MCF 10A (cell line): Measurements from ENCODE around the gene PCK2. TPM values are rescaled to one million over a fixed set of nuclear protein-coding genes. Genes with fewer than 3 reads are reported as not detected.

Experiments
- BruUV-seq: library from RNA; stranded (reverse); fragments of 400-500 nt; replicated peaks from 2 replicates; lab custom pipeline; 2021; lab: Mats Ljungman, UMichigan
- CTCF ChIA-PET: fragments of 300-600 bp; sonication (Branson Sonifier 250); formaldehyde crosslinking; extraction: SDS; loops from one replicate; lab custom pipeline; 2021; ENCODE audit warnings: antibody characterized with exemption, inconsistent platforms; lab: Yijun Ruan, JAX
- POLR2A ChIA-PET: fragments of 300-600, 350-650 bp; sonication (Branson Sonifier 250); formaldehyde crosslinking; extraction: SDS; loops from one replicate; lab custom pipeline; 2020; ENCODE audit warnings: antibody characterized with exemption, inconsistent platforms; lab: Yijun Ruan, JAX
- DNase-seq: peaks from one replicate; pipeline ENCODE4 v3.0.0-alpha.2; 2018; ENCODE audit not compliant: unreplicated experiment
- H3K27ac Mint-ChIP-seq: one replicate; pipeline ENCODE4 v1.8.0; 2022; ENCODE audit warnings: mild to moderate bottlenecking, low read depth, mixed read lengths; ENCODE audit not compliant: unreplicated experiment
- H3K27me3 Mint-ChIP-seq: one replicate; pipeline ENCODE4 v1.8.0; 2022; ENCODE audit warnings: mixed read lengths; ENCODE audit not compliant: insufficient read depth, unreplicated experiment
- H3K36me3 Mint-ChIP-seq: one replicate; pipeline ENCODE4 v1.8.0; 2022; ENCODE audit warnings: mild to moderate bottlenecking, moderate library complexity, mixed read lengths; ENCODE audit not compliant: insufficient read depth, unreplicated experiment
- H3K4me1 Mint-ChIP-seq: one replicate; pipeline ENCODE4 v1.8.0; 2022; ENCODE audit warnings: mixed read lengths; ENCODE audit not compliant: insufficient read depth, unreplicated experiment
- H3K4me3 Mint-ChIP-seq: one replicate; pipeline ENCODE4 v1.8.0; 2022; ENCODE audit warnings: mild to moderate bottlenecking, moderate library complexity, mixed read lengths; ENCODE audit not compliant: unreplicated experiment
- H3K9me3 Mint-ChIP-seq: one replicate; pipeline ENCODE4 v1.8.0; 2022; ENCODE audit warnings: mixed read lengths; ENCODE audit not compliant: unreplicated experiment
- intact Hi-C: fragments of 100-400 bp; cut with micrococcal nuclease; formaldehyde crosslinking; loops from 2 replicates; pipeline ENCODE4 v1.14.1; 2022
- total RNA-seq: library from RNA; stranded (reverse); gene quantifications from 2 replicates; pipeline ENCODE4 v1.2.3, GENCODE V29; 2022
- TF ChIP-seq, protein P1 (sequence below): fragments of 200-600 bp; IDR thresholded peaks from one replicate; pipeline ENCODE4 v1.8.0; 2022; ENCODE audit warnings: antibody characterized with exemption, mild to moderate bottlenecking; ENCODE audit not compliant: unreplicated experiment

The PCK2 gene
- total RNA-seq, 1 experiment from 2014 or later: 112 TPM

DNA sequence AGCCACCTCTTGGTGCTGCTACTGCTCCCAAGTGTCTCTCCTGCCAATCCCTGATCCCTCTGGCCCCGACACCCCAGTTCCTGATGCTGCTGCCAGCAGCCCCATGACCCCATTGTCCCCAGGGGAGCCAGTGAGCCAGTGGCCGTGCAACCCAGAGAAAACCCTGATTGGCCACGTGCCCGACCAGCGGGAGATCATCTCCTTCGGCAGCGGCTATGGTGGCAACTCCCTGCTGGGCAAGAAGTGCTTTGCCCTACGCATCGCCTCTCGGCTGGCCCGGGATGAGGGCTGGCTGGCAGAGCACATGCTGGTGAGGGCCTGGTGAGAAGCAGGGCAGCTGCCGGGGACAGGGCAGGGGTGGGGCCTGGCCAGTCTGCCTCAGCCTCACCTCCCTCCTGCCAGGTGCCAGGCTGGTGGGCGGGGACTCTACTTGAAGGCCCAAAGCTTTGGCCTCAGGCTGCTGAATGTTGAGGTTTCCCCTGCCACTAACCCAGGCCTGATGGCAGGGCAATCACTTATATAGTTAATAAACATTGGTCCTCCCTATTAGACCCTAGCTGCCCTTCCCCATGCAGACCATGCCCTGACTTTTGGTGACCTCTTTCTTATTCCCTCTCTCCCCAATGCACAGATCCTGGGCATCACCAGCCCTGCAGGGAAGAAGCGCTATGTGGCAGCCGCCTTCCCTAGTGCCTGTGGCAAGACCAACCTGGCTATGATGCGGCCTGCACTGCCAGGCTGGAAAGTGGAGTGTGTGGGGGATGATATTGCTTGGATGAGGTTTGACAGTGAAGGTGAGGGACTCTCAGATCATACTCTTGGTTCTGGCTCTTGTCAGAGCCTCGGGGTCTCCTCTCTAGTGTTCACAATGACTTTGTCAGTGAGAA, 5.1 kb downstream of the PCK2 start:
- Mint-ChIP-seq H3K36me3 (peaks cover 42% of the 10 kb centered on the region), H3K9me3 (no peaks in the 10 kb centered on the region), H3K27me3 (no peaks in the 10 kb centered on the region), H3K4me1 (peaks cover 13% of the 10 kb centered on the region), H3K4me3 (no peak overlapping the region), H3K27ac (no peak overlapping the region)
- DNase-seq: no peak
- intact Hi-C loops: no loop called here
- ChIA-PET CTCF (interaction anchor here (0.6 to 1.2 kb wide), 2 partner anchors 9 to 13 kb away, joined by 3 to 5 read pairs; no protein-coding TSS in a partner anchor), POLR2A (no interaction called here)
- BruUV-seq: no TSS peak
- TF ChIP-seq, protein P1, sequence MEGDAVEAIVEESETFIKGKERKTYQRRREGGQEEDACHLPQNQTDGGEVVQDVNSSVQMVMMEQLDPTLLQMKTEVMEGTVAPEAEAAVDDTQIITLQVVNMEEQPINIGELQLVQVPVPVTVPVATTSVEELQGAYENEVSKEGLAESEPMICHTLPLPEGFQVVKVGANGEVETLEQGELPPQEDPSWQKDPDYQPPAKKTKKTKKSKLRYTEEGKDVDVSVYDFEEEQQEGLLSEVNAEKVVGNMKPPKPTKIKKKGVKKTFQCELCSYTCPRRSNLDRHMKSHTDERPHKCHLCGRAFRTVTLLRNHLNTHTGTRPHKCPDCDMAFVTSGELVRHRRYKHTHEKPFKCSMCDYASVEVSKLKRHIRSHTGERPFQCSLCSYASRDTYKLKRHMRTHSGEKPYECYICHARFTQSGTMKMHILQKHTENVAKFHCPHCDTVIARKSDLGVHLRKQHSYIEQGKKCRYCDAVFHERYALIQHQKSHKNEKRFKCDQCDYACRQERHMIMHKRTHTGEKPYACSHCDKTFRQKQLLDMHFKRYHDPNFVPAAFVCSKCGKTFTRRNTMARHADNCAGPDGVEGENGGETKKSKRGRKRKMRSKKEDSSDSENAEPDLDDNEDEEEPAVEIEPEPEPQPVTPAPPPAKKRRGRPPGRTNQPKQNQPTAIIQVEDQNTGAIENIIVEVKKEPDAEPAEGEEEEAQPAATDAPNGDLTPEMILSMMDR: no peak

DNA sequence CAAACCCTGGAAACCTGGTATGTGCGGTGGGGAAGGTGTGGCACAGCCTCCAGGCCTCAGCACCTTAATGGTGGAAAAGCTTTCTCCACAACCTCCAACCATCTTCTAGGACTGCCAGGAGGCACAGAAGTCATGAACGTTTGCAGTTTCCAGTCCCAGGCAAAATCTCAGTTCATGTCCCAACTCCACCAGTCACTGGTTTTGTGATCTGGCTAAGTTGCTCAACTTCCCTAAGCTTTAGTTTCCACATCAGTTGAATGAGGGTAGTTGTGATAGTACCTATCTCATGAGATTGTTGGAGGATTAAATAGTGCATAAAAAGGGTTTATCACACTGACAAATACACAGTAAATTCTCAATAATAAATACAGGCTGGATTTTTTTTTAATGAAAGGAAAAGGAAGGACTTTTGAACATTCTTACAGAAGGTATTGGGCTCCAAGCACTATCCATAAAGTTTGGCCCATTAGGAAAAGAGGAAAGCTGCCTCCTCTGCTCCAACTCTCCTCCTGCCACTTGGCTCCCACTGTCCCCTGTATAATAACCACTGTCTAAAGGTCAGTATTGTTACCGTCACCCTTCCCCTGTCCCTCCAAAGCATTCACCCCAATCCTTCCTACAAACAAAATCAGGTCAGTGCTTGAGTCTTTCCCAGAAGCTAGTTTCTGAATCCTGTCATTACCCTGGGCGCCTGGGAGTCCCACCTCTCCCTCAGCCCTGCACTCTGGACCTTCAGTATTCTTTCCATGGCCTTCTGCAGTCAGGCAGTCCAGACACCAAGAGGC, 6.3 kb downstream of the PCK2 start:
- intact Hi-C loops: no loop called here
- Mint-ChIP-seq H3K4me1 (peaks cover 3% of the 10 kb centered on the region), H3K36me3 (peaks cover 42% of the 10 kb centered on the region), H3K9me3 (no peaks in the 10 kb centered on the region), H3K27me3 (no peaks in the 10 kb centered on the region), H3K27ac (no peak overlapping the region), H3K4me3 (no peak overlapping the region)
- TF ChIP-seq, protein P1: no peak
- ChIA-PET POLR2A (interaction anchor here (0.7 to 0.9 kb wide), 2 partner anchors 8 to 14 kb away, joined by 3 to 4 read pairs; partner anchors contain the start of genes DCAF11 and NRL), CTCF (interaction anchor here (0.6 to 10.7 kb wide), 5 partner anchors 7 to 497 kb away, joined by 3 to 272 read pairs (median 5); partner anchors contain the start of gene PCK2)
- no TSS peak for BruUV-seq
- DNase-seq: no peak

DNA sequence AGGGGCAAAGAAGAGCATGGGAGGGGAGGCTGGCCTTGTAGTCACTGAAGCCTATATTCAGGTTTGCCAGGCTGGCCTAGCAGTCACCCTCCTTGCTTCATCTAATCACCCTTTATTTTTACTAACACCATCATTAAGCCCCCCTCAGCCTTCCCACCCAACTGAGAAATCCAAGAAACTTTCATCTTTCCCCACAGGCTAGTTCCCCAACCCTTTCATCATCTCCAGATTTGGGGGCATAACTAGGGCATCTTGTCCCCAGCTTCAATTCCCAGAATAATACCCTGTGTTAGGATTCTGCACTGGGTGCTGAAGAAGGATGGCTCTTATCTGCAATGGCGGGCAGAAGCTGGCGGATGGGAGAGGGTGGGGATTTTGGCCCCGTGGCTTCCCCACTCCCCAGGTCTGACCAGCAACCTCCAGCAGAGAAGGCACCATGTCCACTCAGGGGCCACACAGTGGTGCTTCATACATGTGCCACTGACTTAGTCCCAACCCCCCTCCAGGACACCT, 6.9 kb downstream of the PCK2 start:
- POLR2A ChIA-PET: interaction anchor here (0.9 kb wide), 1 partner anchor 13 kb away, joined by 4 read pairs; the partner anchor contains the start of genes DCAF11 and NRL
- peaks cover 42% of the 10 kb centered on the region for H3K36me3 Mint-ChIP-seq
- intact Hi-C loops: no loop called here

More for the DNA sequence above, 6.9 kb downstream of the PCK2 start:
- Mint-ChIP-seq H3K4me1 (no peaks in the 10 kb centered on the region), H3K4me3 (no peak overlapping the region), H3K9me3 (no peaks in the 10 kb centered on the region), H3K27me3 (no peaks in the 10 kb centered on the region), H3K27ac (no peak overlapping the region)
- TF ChIP-seq, protein P1: no peak
- no peak for DNase-seq
- CTCF ChIA-PET: interaction anchor here (0.6 to 10.7 kb wide), 3 partner anchors 8 to 65 kb away, joined by 3 to 272 read pairs (median 5); partner anchors contain the start of gene PCK2
- BruUV-seq: no TSS peak
